Panc1 (cell line): ENCODE measurements around the gene RUVBL1. TPM values are rescaled to one million over a fixed set of nuclear protein-coding genes. Genes with fewer than 3 reads are reported as not detected.

Experiments
- ATAC-seq: fragments of 200-7000 bp; cut with Tn5 transposase; 2 replicates; pipeline ENCODE4 v1.9.1; 2020; ENCODE audit warnings: mild to moderate bottlenecking, moderate library complexity
- BruUV-seq: library from RNA; stranded (reverse); fragments of 400-500 nt; replicated peaks from 2 replicates; lab custom pipeline; 2021; lab: Mats Ljungman, UMichigan
- CTCF ChIA-PET: fragments of 300-600 bp; sonication (Branson Sonifier 250); formaldehyde crosslinking; loops from one replicate; lab custom pipeline; 2022; ENCODE audit warnings: antibody characterized with exemption; lab: Charles Lee
- POLR2A ChIA-PET: fragments of 300-600 bp; sonication (Branson Sonifier 250); formaldehyde crosslinking; loops from one replicate; lab custom pipeline; 2022; ENCODE audit warnings: antibody characterized with exemption; lab: Charles Lee
- DNase-seq: peaks from one replicate; pipeline ENCODE4 v3.0.0-alpha.2; 2010; ENCODE audit warnings: low read depth, low spot score
- H3K27ac ChIP-seq: 2 replicates; pipeline ENCODE4 v1.5.1; 2011; ENCODE audit warnings: mild to moderate bottlenecking, low read length, inconsistent platforms
- H3K27me3 ChIP-seq: fragments of 200-500 bp; sonication (Bioruptor generic); 2 replicates; pipeline ENCODE4 v1.6.0; 2014; ENCODE audit warnings: low read length, inconsistent platforms; ENCODE audit not compliant: control insufficient read depth, insufficient read depth
- H3K36me3 ChIP-seq: fragments of 200-500 bp; sonication (Bioruptor generic); 2 replicates; pipeline ENCODE4 v1.5.1; 2014; ENCODE audit warnings: inconsistent platforms, mild to moderate bottlenecking, low read length, moderate library complexity; ENCODE audit not compliant: control insufficient read depth, insufficient read depth
- H3K4me1 ChIP-seq: 2 replicates; pipeline ENCODE4 v1.5.1; 2011; ENCODE audit warnings: inconsistent platforms, mild to moderate bottlenecking, low read length, moderate library complexity; ENCODE audit not compliant: control insufficient read depth, insufficient read depth
- H3K4me3 ChIP-seq, 2 experiments: 2 replicates each; pipeline ENCODE4 v1.5.1; 2011 to 2012; ENCODE audit warnings: low read depth in 2 of 2, low read length in 2 of 2, mild to moderate bottlenecking in 2 of 2, inconsistent platforms in 1 of 2, moderate library complexity in 1 of 2
- H3K9me3 ChIP-seq: fragments of 200-500 bp; sonication (Bioruptor generic); 2 replicates; pipeline ENCODE4 v1.5.1; 2014; ENCODE audit warnings: low read depth, mild to moderate bottlenecking, inconsistent platforms, low read length, moderate library complexity; ENCODE audit not compliant: control insufficient read depth, insufficient read depth
- CTCF ChIP-seq: fragments of 450-650 bp; IDR thresholded peaks from 2 replicates; pipeline ENCODE4 v1.5.1; 2017; ENCODE audit warnings: mild to moderate bottlenecking
- POLR2AphosphoS5 ChIP-seq: IDR thresholded peaks from 2 replicates; pipeline ENCODE4 v1.6.1; 2012; ENCODE audit warnings: mild to moderate bottlenecking, low read depth, low read length, moderate library complexity
- SIN3A ChIP-seq: IDR thresholded peaks from 2 replicates; pipeline ENCODE4 v1.6.1; 2012; ENCODE audit warnings: low read depth, mild to moderate bottlenecking, low read length, moderate library complexity, borderline replicate concordance; ENCODE audit not compliant: insufficient read depth
- TCF7L2 ChIP-seq: IDR thresholded peaks from 2 replicates; pipeline ENCODE4 v1.6.1; 2011; ENCODE audit warnings: mild to moderate bottlenecking, low read depth, low read length, inconsistent platforms
- in situ Hi-C: cut with HindIII; loops from 2 replicates; pipeline ENCODE4 v1.10.0; 2016; ENCODE audit warnings: low sequenced_read_pairs, low pct_unique_long_range_greater_than_20kb
- intact Hi-C: fragments of 100-400 bp; cut with micrococcal nuclease; formaldehyde crosslinking; loops from one replicate; pipeline ENCODE4 v1.10.0; 2022; ENCODE audit not compliant: unreplicated experiment
- total RNA-seq: library from RNA; stranded (reverse); gene quantifications from one replicate; pipeline ENCODE4 v1.2.1, GENCODE V29; 2021; ENCODE audit not compliant: unreplicated experiment
- TF ChIP-seq, protein P1 (sequence below), 2 experiments: IDR thresholded peaks; 2 replicates each; pipeline ENCODE4 v1.6.1; 2011 to 2012; ENCODE audit warnings: low read depth in 2 of 2, control low read depth in 1 of 2, low read length in 1 of 2, mild to moderate bottlenecking in 1 of 2, moderate library complexity in 1 of 2; ENCODE audit not compliant: insufficient read depth in 1 of 2

RUVBL1 gene
- total RNA-seq, 1 experiment from 2014 or later, result 122 TPM

- Histone ChIP-seq H3K27me3 (no peaks in the 10 kb centered on the region), H3K4me1 (peaks cover 6% of the 10 kb centered on the region; the same call in 1 of the 2 replicates), H3K4me3 (no peak overlapping the region), H3K36me3 (peaks cover 30% of the 10 kb centered on the region), H3K9me3 (no peaks in the 10 kb centered on the region), H3K27ac (no peak overlapping the region)
- DNase-seq, result no peak
- ChIA-PET POLR2A (no interaction called here), CTCF (no interaction called here)
- BruUV-seq, result no TSS peak
- intact Hi-C loops, result no loop called here
- in situ Hi-C loops, result no loop called here
- TF ChIP-seq, protein P1, sequence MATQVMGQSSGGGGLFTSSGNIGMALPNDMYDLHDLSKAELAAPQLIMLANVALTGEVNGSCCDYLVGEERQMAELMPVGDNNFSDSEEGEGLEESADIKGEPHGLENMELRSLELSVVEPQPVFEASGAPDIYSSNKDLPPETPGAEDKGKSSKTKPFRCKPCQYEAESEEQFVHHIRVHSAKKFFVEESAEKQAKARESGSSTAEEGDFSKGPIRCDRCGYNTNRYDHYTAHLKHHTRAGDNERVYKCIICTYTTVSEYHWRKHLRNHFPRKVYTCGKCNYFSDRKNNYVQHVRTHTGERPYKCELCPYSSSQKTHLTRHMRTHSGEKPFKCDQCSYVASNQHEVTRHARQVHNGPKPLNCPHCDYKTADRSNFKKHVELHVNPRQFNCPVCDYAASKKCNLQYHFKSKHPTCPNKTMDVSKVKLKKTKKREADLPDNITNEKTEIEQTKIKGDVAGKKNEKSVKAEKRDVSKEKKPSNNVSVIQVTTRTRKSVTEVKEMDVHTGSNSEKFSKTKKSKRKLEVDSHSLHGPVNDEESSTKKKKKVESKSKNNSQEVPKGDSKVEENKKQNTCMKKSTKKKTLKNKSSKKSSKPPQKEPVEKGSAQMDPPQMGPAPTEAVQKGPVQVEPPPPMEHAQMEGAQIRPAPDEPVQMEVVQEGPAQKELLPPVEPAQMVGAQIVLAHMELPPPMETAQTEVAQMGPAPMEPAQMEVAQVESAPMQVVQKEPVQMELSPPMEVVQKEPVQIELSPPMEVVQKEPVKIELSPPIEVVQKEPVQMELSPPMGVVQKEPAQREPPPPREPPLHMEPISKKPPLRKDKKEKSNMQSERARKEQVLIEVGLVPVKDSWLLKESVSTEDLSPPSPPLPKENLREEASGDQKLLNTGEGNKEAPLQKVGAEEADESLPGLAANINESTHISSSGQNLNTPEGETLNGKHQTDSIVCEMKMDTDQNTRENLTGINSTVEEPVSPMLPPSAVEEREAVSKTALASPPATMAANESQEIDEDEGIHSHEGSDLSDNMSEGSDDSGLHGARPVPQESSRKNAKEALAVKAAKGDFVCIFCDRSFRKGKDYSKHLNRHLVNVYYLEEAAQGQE (IDR thresholded peaks at IDR 0.05; ENCODE audit: insufficient read depth in 1 of 2, low read depth in 2 of 2, low read length in 1 of 2), result no peak
- TF ChIP-seq TCF7L2, result no peak
- no peak for TF ChIP-seq POLR2AphosphoS5
- TF ChIP-seq SIN3A, result no peak
- TF ChIP-seq CTCF, result no peak
- ATAC-seq, result no peak
Observed at GRCh38 chr3:128072454-128073184, 51.0 kb downstream of the RUVBL1 start.

- TF ChIP-seq SIN3A (no peak), POLR2AphosphoS5 (no peak), TCF7L2 (no peak), CTCF (no peak)
- TF ChIP-seq, protein P1 (IDR thresholded peaks at IDR 0.05; ENCODE audit: insufficient read depth in 1 of 2, low read depth in 2 of 2, low read length in 1 of 2), result no peak
- intact Hi-C loops, result no loop called here
- POLR2A ChIA-PET, result interaction anchor here (0.7 kb wide), 1 partner anchor 981 kb away, joined by 3 read pairs; no protein-coding TSS in a partner anchor
- Histone ChIP-seq H3K9me3 (no peaks in the 10 kb centered on the region), H3K4me1 (peaks cover 6% of the 10 kb centered on the region; the same call in 1 of the 2 replicates), H3K4me3 (no peak overlapping the region), H3K36me3 (peaks cover 36% of the 10 kb centered on the region), H3K27ac (no peak overlapping the region), H3K27me3 (no peaks in the 10 kb centered on the region)
- DNase-seq (no peak), ATAC-seq (no peak)
- in situ Hi-C loops, result no loop called here
- no TSS peak for BruUV-seq
- CTCF ChIA-PET, result no interaction called here
Observed at GRCh38 chr3:128071771-128072453, 51.7 kb downstream of the RUVBL1 start.
